Osteoblast (primary cell): ENCODE results near the gene CIAPIN1. TPM values are rescaled to one million over a fixed set of nuclear protein-coding genes. Genes with fewer than 3 reads are reported as not detected.

Source experiments
- DNase-seq: peaks from one replicate; pipeline ENCODE4 v3.0.0; 2011; ENCODE audit warnings: low spot score, mixed read lengths; ENCODE audit not compliant: insufficient read length; ENCODE audit errors: missing footprints
- H2AFZ ChIP-seq: 2 replicates; pipeline ENCODE4 v1.6.0; 2011; ENCODE audit warnings: mild to moderate bottlenecking, low read length
- H3K27ac ChIP-seq: 2 replicates; pipeline ENCODE4 v1.5.1; 2011; ENCODE audit warnings: mild to moderate bottlenecking, low read depth, low read length, moderate library complexity
- H3K27me3 ChIP-seq: 2 replicates; pipeline ENCODE4 v1.6.0; 2012; ENCODE audit warnings: mild to moderate bottlenecking, control low read depth, inconsistent platforms, low read length, moderate library complexity; ENCODE audit not compliant: insufficient read depth
- H3K36me3 ChIP-seq: 2 replicates; pipeline ENCODE4 v1.5.1; 2011; ENCODE audit warnings: mild to moderate bottlenecking, low read length, control low read depth, moderate library complexity; ENCODE audit not compliant: insufficient read depth
- H3K4me1 ChIP-seq: 2 replicates; pipeline ENCODE4 v1.5.1; 2011; ENCODE audit warnings: mild to moderate bottlenecking, low read length, control low read depth, moderate library complexity; ENCODE audit not compliant: insufficient read depth
- H3K4me2 ChIP-seq: 2 replicates; pipeline ENCODE4 v1.6.0; 2011; ENCODE audit warnings: mild to moderate bottlenecking, low read length; ENCODE audit not compliant: insufficient read depth
- H3K4me3 ChIP-seq: fragments of 200-600 bp; sonication (generic); 3 replicates; pipeline ENCODE4 v1.5.1; 2012; ENCODE audit warnings: mild to moderate bottlenecking, low read length, inconsistent platforms; ENCODE audit not compliant: insufficient read depth
- H3K79me2 ChIP-seq: 2 replicates; pipeline ENCODE4 v1.6.0; 2012; ENCODE audit warnings: mild to moderate bottlenecking, low read length, control low read depth, inconsistent platforms; ENCODE audit not compliant: insufficient read depth
- H3K9me3 ChIP-seq: 2 replicates; pipeline ENCODE4 v1.5.1; 2011; ENCODE audit warnings: low read depth, low read length, control low read depth
- H4K20me1 ChIP-seq: 2 replicates; pipeline ENCODE4 v1.6.0; 2012; ENCODE audit warnings: mild to moderate bottlenecking, low read length, control low read depth; ENCODE audit not compliant: insufficient read depth
- total RNA-seq: library from RNA; depleted of rRNA; stranded (reverse); fragments of >200 nt; gene quantifications from 2 replicates; pipeline ENCODE4 v1.2.3, GENCODE V29; 2012
- TF ChIP-seq, protein P1 (sequence below): IDR thresholded peaks from 2 replicates; pipeline ENCODE4 v1.5.1; 2011; ENCODE audit warnings: mild to moderate bottlenecking, low read depth, low read length, moderate library complexity; ENCODE audit errors: extremely low read depth

Gene CIAPIN1
- total RNA-seq, 1 donor, result 39.8 TPM

DNA sequence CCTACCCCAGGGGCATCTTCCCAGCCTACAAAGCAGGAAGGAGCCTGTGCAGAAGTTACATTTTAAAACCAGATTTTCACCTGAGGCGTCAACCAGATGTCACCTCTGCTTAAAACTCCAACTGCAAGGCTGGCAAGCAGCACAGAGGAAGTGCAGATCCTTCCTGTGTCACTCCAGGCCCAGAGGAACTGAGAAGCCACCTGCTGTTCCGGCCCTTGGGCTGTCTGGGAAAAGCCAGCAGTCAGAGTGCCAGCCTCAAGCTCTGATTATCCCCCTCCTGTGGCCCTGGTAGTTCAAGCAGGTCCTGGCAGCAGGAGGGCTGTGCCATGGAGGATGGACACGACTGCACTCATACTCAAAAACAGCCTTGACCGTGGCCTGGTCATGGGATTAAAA lies 25.5 kb upstream of the CIAPIN1 start:
- H3K4me2 ChIP-seq, result no peak overlapping the region
- DNase-seq, result no peak
- H3K4me3 ChIP-seq, result no peak overlapping the region
- peaks cover 46% of the 10 kb centered on the region for H4K20me1 ChIP-seq
- H3K4me1 ChIP-seq, result no peaks in the 10 kb centered on the region
- no peak overlapping the region for H3K27ac ChIP-seq
- no peaks in the 10 kb centered on the region for H3K9me3 ChIP-seq
- H3K27me3 ChIP-seq, result no peaks in the 10 kb centered on the region
- H3K79me2 ChIP-seq, result peaks cover 14% of the 10 kb centered on the region
- TF ChIP-seq, protein P1, sequence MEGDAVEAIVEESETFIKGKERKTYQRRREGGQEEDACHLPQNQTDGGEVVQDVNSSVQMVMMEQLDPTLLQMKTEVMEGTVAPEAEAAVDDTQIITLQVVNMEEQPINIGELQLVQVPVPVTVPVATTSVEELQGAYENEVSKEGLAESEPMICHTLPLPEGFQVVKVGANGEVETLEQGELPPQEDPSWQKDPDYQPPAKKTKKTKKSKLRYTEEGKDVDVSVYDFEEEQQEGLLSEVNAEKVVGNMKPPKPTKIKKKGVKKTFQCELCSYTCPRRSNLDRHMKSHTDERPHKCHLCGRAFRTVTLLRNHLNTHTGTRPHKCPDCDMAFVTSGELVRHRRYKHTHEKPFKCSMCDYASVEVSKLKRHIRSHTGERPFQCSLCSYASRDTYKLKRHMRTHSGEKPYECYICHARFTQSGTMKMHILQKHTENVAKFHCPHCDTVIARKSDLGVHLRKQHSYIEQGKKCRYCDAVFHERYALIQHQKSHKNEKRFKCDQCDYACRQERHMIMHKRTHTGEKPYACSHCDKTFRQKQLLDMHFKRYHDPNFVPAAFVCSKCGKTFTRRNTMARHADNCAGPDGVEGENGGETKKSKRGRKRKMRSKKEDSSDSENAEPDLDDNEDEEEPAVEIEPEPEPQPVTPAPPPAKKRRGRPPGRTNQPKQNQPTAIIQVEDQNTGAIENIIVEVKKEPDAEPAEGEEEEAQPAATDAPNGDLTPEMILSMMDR, result no peak
- peaks cover 68% of the 10 kb centered on the region for H3K36me3 ChIP-seq
- no peak overlapping the region for H2AFZ ChIP-seq

GRCh38 chr16:57471852-57472664 lies 24.9 kb upstream of the CIAPIN1 start:
- TF ChIP-seq, protein P1, result no peak
- peaks cover 40% of the 10 kb centered on the region for H4K20me1 ChIP-seq

GRCh38 chr16:57471209-57471608 lies 24.0 kb upstream of the CIAPIN1 start:
- Histone ChIP-seq H3K4me2 (no peak overlapping the region), H3K27ac (no peak overlapping the region), H3K4me1 (no peaks in the 10 kb centered on the region), H3K9me3 (no peaks in the 10 kb centered on the region), H3K79me2 (peaks cover 4% of the 10 kb centered on the region), H3K27me3 (no peaks in the 10 kb centered on the region), H3K36me3 (peaks cover 80% of the 10 kb centered on the region), H3K4me3 (no peak overlapping the region), H2AFZ (no peak overlapping the region), H4K20me1 (peaks cover 35% of the 10 kb centered on the region)
- DNase-seq, result no peak
- TF ChIP-seq, protein P1, result no peak

More at GRCh38 chr16:57471852-57472664, 24.9 kb upstream of the CIAPIN1 start:
- no peak overlapping the region for H3K4me3 ChIP-seq
- H2AFZ ChIP-seq, result no peak overlapping the region
- no peak for DNase-seq
- H3K36me3 ChIP-seq, result peaks cover 74% of the 10 kb centered on the region
- H3K9me3 ChIP-seq, result no peaks in the 10 kb centered on the region
- H3K27ac ChIP-seq, result no peak overlapping the region
- no peaks in the 10 kb centered on the region for H3K27me3 ChIP-seq
- H3K4me1 ChIP-seq, result no peaks in the 10 kb centered on the region
- peaks cover 9% of the 10 kb centered on the region for H3K79me2 ChIP-seq
- no peak overlapping the region for H3K4me2 ChIP-seq

DNA sequence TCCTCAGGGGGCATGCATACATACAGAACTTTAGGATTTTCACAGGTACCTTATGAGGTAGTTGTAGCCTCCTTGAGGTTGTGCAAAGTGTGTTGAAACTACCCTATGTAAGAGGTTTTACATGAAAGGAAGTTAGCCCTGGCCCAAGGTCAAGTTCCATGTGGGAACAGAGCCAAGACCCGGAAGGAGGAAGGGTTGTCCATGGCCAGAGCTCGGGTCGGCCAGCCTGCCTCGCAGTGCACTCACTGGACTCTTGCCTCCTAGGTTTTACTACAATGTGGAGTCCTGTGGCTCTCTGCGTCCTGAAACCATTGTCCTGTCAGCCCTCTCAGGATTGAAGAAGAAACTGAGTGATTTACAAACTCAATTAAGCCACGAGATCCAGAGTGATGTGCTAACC lies 23.5 kb upstream of the CIAPIN1 start:
- H3K27me3 ChIP-seq, result no peaks in the 10 kb centered on the region
- no peak for DNase-seq
- peaks cover 85% of the 10 kb centered on the region for H3K36me3 ChIP-seq
- no peak overlapping the region for H3K4me3 ChIP-seq
- no peaks in the 10 kb centered on the region for H3K9me3 ChIP-seq
- H3K4me2 ChIP-seq, result no peak overlapping the region
- H3K79me2 ChIP-seq, result peaks cover 8% of the 10 kb centered on the region
- TF ChIP-seq, protein P1, result no peak
- H2AFZ ChIP-seq, result no peak overlapping the region
- H3K4me1 ChIP-seq, result no peaks in the 10 kb centered on the region
- peaks cover 35% of the 10 kb centered on the region for H4K20me1 ChIP-seq
- no peak overlapping the region for H3K27ac ChIP-seq
